CD4-positive, alpha-beta T cell treated with Interleukin-6 for 4 hours (primary cell): ENCODE results near the gene VAV2.

Experiments used
- DNase-seq: peaks from one replicate; pipeline ENCODE4 v3.0.0-alpha.2; 2020; ENCODE audit warnings: mixed read lengths

Gene VAV2

DNA sequence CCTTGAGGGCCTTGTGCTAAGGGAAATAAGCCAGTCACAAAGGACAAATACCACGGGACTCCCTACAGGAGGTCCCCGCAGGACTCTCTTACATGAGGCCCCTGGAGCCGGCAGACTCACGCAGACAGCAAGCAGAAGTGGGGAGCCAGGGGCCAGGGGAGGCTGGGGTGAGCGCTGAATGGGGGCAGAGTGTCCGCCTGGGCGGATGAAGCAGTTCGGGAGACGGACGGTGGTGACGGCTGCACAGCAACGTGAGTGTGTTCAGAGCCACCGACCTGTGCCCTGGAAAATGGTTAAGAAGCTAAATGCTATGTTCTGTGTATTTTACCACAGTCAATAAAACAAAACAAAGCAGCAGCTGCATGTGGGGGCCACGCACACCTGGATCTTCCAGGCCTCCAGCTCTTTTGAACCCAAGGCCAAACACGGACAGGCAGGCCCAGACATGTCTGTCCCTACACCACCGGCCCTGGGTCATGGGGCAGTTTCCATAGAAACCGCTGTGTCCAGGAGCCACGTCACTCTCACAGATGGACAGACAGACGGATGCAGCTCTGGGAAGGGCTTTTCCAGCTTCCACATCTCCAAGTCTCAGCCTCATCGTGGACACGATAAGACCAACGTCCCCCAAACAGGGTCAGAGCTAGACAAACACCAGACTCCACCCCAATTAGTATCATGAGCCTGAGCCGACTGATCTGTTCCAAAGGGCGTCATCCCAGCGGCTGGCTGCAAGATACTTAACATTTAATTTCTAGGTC lies 103.9 kb downstream of the VAV2 start:
- DNase-seq, result no peak

DNA sequence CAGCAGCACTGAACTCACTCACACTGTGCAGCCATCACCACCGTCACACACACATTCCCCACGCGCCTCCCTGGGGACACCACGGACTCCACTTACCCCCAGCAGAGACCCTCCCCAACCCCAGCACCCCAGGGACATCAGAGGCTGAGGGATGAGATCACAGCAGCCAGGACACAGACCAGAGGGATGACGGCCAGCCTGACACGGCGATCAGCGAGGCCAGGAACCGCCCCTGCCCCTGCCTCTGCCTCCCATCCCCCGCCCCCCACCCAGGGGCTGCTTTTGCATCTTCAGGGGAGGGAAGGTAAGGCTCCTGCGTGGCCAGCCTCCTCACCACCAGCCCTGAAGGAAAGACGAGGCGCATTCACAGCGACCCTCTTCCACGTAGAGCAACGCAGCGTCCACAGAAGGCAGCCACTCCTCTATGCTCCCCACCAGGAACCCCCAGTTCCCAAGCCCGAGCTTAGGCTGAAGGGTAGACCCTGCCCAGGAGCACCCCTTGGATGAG lies 104.5 kb downstream of the VAV2 start:
- DNase-seq, result no peak

DNA sequence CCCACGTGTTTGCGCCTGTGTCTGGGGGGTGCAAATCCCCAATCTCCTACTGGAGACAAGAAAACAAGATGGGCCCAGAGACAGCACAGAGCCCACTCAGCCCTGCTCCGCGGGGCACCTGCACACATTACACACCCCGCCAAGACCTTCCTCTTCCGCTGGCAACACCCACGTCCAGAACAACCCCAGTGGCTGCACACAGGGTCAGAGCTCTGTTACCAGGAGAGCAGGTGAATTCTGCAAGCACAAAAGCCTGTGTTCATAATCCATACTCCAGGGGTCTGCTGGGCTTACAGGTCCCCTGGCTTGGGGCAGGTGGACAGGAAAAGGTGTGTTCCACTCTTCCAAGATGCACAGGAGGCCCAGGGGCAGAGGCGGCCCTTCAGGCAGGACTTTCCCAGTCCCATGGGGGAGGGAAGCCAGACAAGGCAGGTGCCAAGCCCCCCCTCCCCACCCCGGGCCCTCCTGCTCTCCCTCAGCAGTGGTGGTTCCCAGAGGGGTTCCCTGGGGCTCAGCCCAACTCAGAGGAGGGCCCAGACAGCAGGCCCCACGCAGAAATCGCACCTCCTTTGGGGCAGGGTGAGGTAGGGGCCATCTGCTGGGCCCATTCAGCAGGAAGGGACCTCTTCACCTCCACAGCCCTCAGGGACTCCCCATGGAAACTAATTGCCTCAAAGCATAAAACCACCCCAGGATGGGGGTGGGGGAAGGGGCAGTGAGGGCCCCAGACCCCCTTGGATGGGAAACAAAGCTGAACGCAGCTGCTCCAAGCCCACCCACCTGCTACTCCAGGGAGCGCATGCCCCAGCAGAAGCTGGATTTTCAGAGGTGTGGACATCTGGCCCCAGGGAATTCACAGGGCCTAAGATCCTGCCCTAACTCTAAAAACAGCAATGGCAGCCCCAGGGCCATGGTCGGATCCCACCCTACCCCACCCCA lies 105.3 kb downstream of the VAV2 start:
- no peak for DNase-seq

DNA sequence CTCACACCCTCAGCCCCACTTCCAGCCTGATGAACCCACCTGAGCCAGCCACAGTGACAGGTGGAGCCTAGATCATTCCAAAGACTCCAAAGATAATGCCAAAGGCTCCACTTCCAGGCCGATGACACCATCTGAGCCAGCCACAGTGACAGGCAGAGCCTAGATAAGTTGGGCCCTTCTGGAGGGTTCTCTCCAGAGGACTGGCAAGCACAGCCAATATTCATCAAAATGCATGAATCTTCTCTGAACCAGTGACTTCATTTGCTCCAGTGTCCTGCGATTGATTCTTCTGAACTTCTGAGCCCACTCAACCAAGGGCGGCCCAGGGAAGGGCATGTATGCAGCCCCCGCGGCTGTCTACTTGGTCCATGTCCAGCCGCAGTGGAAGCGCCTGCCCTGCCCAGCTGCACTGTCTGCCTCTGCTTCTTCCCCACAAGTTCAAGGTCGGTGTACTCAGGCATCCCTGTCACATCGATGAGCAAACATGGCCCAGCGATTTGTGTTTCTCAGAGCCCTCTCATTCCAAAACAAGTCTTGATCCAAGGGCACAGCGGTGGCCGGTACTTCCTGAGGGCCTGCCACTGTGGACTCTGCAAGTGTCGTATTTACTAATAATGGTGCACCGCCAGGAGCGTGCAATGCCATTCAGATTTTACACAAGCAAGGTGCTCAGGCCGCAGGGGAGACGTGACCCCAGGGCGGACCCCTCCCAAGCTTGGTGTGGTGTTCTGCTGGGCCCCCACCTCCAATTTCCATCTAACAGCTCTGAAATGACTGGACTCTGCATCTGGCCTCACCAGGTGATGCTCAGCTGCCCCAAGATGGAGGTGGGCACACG lies 107.0 kb downstream of the VAV2 start:
- no peak for DNase-seq

DNA sequence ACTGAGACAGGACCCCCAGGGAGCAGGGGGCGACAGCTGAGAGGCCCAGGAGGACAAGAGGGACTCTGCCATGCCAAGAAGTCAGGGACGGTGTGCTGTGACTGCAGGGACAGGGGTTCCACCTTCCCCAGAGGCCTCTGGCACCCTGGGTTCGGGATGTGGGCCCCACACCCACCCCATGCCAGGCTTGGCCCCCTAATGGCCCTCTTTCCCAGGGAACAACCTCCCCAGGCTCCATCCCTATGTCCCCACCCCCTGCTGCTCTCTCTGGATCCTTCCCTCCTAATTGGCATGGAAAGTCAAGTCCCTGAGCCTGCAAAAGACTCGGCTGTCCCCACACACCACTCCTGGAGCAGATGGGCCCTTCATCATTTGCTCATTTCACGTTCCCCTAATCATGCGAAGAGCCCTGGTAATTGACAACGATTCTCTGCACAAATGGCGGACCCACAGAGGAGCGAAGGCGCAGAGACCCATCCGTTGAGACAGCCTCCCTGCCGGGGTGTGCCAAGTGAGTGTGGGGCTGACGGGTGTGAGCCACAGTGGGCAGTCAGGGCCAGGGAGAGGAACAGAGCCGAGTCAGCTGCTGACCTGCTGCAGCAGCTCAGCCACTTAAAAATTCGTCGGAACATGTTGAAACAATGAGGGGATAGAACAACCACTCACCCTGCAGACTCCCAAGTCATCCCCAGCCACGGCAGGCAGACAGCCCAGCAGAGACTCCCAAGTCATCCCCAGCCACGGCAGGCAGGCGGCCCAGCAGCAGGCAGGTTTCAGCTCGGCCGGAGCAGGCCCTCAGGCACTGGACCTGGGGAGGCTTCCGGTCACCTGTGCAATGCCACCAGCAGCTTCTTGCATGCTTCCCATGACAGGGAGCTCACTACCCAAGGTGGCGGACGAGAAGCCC lies 109.0 kb downstream of the VAV2 start:
- no peak for DNase-seq

DNA sequence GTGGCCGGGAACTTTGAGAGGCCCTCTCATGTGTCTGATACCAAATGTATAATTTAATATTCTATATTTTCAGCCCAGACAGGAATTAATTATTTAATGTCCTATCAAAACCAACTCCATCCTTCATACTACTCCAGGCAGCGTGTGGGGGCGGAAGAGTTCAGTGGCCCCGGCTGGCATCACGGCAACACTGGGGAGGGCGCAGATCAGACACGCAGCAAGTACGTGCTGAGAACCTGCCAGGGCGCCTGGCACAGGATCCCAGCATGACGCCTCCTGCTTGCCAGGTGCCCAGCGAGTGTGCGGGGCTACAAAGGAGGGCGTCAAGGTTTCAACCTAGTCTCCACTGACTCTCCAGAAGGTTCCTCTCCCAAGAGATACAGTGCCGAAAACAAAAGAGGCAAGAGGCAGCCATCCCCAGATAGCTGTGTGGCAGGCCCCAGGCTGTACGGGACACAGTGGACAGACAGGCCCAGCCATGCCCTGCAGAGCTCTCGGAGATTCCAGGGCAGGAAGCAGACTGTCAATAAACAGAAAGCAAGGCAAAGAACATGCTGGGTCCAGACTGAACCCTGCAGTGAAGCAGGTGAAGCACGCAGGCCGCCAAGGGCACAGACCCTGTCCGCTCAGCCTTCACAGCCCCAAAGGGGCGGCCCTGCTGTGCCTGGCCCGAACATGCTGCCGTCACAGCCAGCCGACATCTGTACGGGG lies 110.3 kb downstream of the VAV2 start:
- DNase-seq, result no peak

DNA sequence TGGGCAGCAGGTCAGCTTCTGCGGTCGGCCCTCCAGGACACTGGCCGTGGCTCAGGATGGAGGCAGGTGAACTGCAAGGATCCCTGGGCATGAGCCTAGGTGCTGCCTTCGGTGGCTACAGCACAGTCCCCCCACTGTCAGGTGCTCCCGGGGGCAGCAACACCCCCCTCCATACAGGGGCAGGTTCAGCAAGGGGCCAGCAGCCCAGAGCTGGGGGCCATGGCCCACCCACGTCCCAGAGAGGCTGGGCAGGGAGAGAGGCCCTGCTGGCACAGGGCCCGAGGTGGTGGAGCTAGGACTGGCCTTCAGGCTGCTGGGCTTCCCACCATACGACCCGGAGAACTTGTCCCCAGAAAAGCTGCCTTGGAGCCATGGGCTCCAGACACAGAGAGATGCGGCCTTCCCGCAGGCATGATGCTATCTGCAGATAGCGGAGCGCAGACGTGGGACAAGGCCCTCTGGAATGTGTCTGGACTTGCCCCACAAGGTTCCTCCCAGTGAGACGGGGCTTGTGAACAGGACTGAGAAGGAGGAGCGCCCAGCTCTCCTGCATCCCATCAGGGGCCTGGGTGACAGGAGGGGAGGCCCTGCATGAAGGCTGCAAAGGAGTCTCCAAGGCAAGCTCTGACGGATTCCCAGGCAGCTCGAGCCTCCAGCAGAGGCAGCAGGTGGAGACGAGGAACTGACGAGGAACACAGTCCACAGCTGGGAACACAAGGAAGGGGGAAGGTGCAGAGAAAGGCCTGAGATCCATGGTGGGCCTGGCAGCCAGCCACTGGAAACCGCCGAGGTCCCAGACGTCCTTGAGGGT lies 111.1 kb downstream of the VAV2 start:
- no peak for DNase-seq

DNA sequence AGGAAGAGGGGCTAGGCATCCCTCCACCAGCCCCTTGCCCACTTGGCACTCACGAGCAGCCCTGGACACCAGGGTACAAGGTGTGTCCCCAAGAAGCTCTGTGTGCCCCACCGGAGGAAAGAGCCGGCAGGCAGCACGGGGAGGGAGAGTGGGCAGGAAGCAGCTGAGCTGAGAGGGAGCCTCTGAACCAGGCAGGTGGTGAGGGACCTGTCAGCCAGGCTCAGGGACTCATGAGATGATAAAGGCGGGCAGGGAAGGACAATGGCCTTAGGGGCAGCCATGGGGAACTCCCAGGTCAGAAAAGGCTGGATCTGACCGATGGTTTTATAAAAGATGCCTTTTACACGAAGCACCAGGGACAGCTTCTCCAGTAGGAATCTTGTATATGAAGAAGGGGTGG lies 112.0 kb downstream of the VAV2 start:
- no peak for DNase-seq

DNA sequence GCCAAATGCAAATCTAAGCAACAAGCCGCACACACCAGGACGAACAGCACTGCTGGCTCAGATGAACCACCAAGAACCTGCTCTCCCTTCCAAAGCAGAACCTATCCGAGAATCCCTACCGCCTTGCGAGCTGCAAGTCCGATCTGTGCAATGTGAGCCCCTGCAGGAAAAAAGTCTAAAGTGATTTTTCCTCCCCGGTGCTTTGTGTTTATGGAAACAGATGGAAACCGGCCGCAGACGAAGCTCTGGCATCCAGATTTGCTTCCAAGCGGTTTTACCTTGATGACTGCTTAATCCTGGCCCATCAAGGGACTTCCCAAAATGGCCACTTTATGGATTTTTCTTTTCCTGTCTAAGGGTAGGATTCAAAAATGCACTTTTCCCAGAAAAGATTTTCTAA lies 112.5 kb downstream of the VAV2 start:
- DNase-seq, result no peak

DNA sequence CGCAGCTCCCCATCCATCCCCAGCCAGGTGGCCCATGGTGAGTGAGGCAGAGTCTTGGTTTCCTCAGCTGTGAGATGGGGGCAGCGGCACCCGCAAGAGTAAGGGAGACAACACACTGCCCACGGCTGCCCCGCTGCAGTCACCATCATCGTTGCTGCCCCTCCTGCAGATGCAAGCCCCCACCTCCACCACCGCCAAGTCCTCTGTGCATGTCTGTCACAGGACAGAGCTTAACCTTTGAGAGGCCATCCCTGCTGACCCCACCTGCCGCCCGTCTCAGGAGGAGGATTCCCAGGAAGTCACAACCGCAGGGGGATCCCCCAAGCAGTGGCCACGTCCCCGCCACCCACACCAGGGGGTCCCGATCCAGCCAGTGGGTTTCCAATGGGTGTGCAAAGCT lies 113.7 kb downstream of the VAV2 start:
- no peak for DNase-seq

DNA sequence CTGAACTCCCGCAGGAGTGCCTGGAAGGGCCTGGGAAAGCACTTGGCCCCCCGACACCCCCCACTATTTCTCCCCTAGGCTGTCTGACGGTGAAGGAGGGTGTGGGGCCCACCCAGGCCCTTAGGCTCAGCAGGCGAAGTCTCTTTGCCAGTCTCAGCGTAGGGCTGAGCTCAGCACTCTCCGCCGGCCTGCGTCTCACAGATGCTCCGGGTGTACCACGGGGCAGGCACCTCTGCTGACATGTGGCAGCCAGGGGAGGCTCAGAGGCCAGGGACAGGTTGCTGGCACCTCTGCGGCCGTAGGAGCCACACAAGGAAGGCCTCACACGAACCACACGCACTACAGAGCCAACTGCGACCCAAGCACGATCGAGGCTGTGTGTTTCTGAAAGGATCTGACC lies 114.2 kb downstream of the VAV2 start:
- no peak for DNase-seq

DNA sequence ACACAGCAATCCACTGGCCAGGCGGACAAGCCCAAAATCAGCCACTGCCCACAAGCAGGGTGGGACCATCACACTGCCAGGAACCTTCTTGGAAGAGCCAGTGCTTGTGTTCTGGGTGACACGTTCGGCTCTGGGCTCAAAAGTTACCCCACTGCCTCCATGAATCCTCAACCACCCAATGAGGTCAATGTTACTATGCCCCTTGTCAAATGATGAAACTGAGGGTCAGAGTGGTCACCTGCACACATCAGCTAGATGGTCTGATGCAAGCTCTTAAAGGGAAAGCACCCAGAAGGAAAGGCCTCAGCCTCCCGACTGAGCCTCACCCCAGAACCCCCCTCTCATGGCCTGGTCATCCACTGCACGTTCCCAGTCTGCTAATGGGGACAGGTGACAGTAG lies 114.8 kb downstream of the VAV2 start:
- DNase-seq, result no peak

DNA sequence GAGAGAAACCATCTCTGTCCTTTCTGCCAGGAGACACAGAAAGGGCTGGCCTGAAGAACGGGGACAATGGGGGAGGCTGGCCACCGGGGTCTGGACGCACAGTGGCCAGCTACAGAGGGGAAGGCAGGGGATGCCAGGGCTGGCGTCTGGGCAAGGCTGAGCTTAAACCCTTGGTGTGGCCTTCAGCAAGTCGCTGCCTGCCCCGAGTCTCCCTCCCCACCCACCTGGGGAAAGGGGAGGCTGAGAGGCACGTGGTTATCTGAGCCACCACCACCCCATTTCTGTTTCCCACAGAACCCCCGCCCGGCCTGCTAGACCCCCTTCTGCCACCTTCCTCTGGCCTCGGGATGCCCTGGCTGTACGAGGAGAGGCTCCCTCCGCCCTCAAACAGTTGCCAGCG lies 115.3 kb downstream of the VAV2 start:
- DNase-seq, result no peak

DNA sequence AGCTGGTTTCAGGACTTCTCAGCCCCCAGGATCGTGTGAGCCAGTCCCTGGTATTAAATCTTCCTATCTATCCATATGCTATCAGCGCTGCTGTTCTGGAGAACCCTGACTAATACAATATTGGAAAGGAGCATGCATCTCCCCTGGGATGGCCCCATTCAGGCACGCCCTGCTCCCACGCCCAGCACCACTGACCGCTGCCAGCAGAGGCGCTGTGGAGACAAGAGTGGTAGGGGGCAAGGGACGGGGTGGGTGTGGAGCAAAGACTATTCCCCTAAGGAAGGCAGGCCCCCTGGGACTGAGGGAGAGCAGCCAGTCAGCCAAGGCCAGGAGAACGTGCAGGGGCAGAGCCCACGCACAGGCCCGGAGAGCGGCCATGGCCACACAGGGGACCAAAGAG lies 116.0 kb downstream of the VAV2 start:
- no peak for DNase-seq

DNA sequence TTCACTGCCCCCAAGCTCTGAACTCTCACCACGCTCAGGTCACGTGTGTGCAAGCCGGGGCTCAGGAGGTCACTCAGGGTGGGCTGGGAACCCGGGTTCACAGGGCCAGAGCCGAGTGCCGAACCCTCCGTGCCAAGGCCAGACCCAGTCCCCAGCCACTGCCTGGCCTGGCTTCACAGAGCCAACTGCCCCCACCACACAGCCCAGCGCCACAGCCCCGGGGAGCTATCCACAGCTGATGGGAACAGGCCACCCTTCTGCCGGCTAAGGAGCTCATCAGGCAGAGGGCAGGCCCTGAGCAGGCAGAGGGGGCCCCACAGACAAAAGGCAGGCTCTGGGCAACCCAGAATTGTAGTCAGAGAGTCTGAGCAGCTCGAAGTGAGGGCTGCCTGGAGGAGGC lies 117.0 kb downstream of the VAV2 start:
- no peak for DNase-seq

DNA sequence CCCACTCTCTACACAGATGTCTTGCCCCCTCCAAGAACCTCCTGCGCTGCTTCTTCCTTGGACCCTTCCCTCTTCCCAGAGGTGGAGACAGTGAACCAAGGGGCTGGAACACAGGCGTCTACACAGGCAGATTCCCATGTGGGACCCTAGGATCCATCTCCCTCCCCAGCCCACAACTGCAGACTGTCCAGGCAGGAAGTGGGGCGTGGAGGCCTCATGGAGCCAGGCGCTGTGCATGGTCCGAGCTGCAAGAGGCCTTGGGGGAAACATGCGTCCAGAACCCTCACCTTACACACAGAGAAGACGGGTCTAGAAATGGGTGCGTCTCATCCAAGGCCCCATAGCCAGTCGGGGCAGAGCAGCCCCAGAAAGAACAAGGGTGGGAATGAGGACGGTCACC lies 117.5 kb downstream of the VAV2 start:
- no peak for DNase-seq

DNA sequence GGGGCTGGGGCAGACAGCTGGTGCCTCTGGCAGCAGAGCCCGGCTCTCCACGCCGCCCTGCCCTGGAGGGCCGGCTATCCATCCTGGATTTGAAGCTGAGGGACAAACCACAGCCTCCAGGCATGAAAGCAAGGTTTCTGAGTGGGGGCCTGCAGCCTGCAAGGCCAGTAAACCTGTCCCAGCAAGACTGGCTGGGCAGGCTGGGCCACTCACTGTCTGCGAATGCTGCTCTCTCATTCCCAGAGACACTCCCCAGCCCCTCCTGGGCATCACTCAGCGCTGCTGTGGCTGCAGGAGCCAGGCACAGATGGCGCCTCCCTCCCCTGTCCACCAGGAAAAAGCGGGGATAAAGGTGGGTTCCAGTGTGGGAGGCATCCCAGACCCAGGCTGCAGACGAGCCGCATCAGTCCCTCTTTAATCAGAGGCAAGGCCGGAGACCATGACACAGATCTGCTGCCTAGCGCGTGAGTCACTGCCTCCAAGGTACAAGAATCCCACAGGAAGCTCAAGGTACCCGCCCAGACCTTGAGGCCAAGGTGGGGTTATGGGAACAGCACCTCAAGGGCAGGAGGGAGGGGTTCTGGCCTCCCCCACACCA lies 118.0 kb downstream of the VAV2 start:
- DNase-seq, result no peak

DNA sequence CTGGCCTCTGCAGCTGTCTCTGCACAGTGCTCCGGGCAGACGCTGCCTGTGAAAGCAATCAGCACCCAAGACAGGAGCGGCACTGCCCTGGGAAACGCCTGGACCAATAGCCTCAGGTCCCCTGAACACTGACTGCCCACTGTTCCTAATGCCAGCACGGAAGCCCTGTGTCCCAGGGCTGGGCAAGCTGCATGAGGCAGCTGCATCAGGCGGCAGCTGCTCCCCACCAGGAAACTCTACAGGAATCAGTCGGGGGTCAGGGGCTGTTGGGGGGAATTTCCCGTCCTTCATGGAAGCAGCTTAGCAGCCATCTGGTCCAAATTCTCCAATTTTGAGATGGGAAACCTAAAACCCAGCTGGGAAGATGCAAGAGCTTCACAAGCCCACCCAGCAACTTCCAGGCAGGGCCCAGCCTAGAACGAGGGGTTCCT lies 118.6 kb downstream of the VAV2 start:
- DNase-seq, result no peak

DNA sequence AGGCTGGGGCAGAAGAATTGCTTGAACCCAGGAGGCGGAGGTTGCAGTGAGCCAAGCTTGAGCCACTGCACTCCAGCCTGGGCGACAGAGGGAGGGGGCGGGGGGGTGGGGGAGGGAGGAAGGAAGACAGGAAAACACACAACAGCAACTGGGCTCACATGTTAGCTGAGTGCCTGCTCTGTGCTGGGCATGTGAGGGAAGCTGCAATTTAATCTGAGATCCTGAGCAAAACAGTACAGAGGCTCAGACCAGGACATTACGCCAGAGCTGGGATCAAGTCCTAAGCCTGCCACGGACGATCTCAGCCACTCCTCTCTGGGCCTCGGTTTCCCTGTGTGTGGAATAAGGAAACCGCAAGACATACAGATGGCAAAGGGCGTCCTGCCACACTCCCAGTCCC lies 119.1 kb downstream of the VAV2 start:
- DNase-seq, result no peak
